ENCODE data around the gene PLEKHN1.
"Not testable (repeated sequence)": the region's sequence is repeated elsewhere in the genome, so short reads cannot be mapped to it uniquely, and the experiment has no call there.

The PLEKHN1 gene

GRCh38 chr1:945688-946556, 20.4 kb upstream of the PLEKHN1 start:
- H3K4me3 ChIP-seq (ENCODE audit: low read length): no peak overlapping the region
- peaks cover 4% of the 10 kb centered on the region; the same call in 1 of the 2 replicates for H4K20me1 ChIP-seq (ENCODE audit: insufficient read depth, low read length)
- H3K36me3 ChIP-seq (replicated peaks; ENCODE audit: insufficient read depth, low read length): peaks cover 3% of the 10 kb centered on the region; the same call in 1 of the 2 replicates
- no peak overlapping the region for H3K27ac ChIP-seq (ENCODE audit: low read length)
- no peaks in the 10 kb centered on the region for H3K9me2 ChIP-seq (replicated peaks; ENCODE audit: insufficient read depth, low read length)
- H3K79me2 ChIP-seq (ENCODE audit: low read length): no peaks in the 10 kb centered on the region
- no peak overlapping the region for H2AFZ ChIP-seq (ENCODE audit: low read length)
- H3K9ac ChIP-seq (ENCODE audit: low read length): no peak overlapping the region
- TF ChIP-seq EZH2phosphoT487 (IDR thresholded peaks at IDR 0.05; ENCODE audit: low read length) (no peak), EZH2 (optimal IDR thresholded peaks at IDR 0.05; ENCODE audit: low read depth, low read length) (no peak), CTCF (IDR thresholded peaks at IDR 0.05; ENCODE audit: low read length) (no peak)
- peaks cover 28% of the 10 kb centered on the region for H3K4me1 ChIP-seq (ENCODE audit: low read length)
- no peaks in the 10 kb centered on the region for H3K9me3 ChIP-seq (replicated peaks; ENCODE audit: insufficient read depth, low read length)
- peak overlapping the region; percentile 89; the same call in 1 of the 2 replicates for H3K4me2 ChIP-seq (ENCODE audit: low read depth, low read length)
- peaks cover 16% of the 10 kb centered on the region for H3F3A ChIP-seq (ENCODE audit: insufficient read depth, low read length)
- peaks cover 25% of the 10 kb centered on the region for H3K27me3 ChIP-seq (replicated peaks; ENCODE audit: insufficient read depth, low read length)
- DNase-seq: no peak

DNA sequence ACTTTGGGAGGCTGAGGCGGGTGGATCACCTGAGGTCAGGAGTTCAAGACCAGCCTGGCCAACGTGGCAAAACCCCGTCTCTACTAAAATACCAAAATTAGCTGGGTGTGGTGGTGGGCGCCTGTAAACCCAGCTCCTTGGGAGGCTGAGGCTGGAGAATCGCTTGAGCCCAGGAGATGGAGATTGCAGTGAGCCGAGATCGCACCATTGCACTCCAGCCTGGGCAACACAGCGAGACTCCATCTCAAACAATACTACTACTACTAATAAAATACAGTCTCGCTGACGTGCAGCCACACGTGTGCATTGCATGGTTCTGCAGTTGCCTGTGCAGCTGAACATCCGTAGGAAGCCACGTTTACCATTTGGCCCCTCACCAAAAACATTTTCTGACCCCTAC, 19.5 kb upstream of the PLEKHN1 start:
- H3K4me1 ChIP-seq (ENCODE audit: low read length): peaks cover 23% of the 10 kb centered on the region
- H3K9me3 ChIP-seq (replicated peaks; ENCODE audit: insufficient read depth, low read length); H3K36me3 ChIP-seq (replicated peaks; ENCODE audit: insufficient read depth, low read length); H3K4me3 ChIP-seq (ENCODE audit: low read length); H3K9me2 ChIP-seq (replicated peaks; ENCODE audit: insufficient read depth, low read length); H2AFZ ChIP-seq (ENCODE audit: low read length); H3K27ac ChIP-seq (ENCODE audit: low read length); H3K4me2 ChIP-seq (ENCODE audit: low read depth, low read length); H3K9ac ChIP-seq (ENCODE audit: low read length); H3K79me2 ChIP-seq (ENCODE audit: low read length); H4K20me1 ChIP-seq (ENCODE audit: insufficient read depth, low read length); DNase-seq: not testable (repeated sequence)
- H3K27me3 ChIP-seq (replicated peaks; ENCODE audit: insufficient read depth, low read length): peaks cover 16% of the 10 kb centered on the region
- peaks cover 16% of the 10 kb centered on the region for H3F3A ChIP-seq (ENCODE audit: insufficient read depth, low read length)

- Histone ChIP-seq H3F3A (ENCODE audit: insufficient read depth, low read length) (peaks cover 16% of the 10 kb centered on the region), H3K9me2 (replicated peaks; ENCODE audit: insufficient read depth, low read length) (no peaks in the 10 kb centered on the region), H4K20me1 (ENCODE audit: insufficient read depth, low read length) (no peaks in the 10 kb centered on the region), H3K9ac (ENCODE audit: low read length) (no peak overlapping the region), H3K79me2 (ENCODE audit: low read length) (no peaks in the 10 kb centered on the region), H3K27me3 (replicated peaks; ENCODE audit: insufficient read depth, low read length) (peaks cover 4% of the 10 kb centered on the region), H3K4me3 (ENCODE audit: low read length) (no peak overlapping the region), H3K36me3 (replicated peaks; ENCODE audit: insufficient read depth, low read length) (peaks cover 3% of the 10 kb centered on the region; the same call in 1 of the 2 replicates), H3K4me1 (ENCODE audit: low read length) (peaks cover 23% of the 10 kb centered on the region), H3K27ac (ENCODE audit: low read length) (no peak overlapping the region), H3K9me3 (replicated peaks; ENCODE audit: insufficient read depth, low read length) (no peaks in the 10 kb centered on the region), H2AFZ (ENCODE audit: low read length) (no peak overlapping the region), H3K4me2 (ENCODE audit: low read depth, low read length) (no peak overlapping the region)
- no peak for DNase-seq
- TF ChIP-seq EZH2 (optimal IDR thresholded peaks at IDR 0.05; ENCODE audit: low read depth, low read length): no peak
- no peak for TF ChIP-seq CTCF (IDR thresholded peaks at IDR 0.05; ENCODE audit: low read length)
- no peak for TF ChIP-seq EZH2phosphoT487 (IDR thresholded peaks at IDR 0.05; ENCODE audit: low read length)
These were observed 18.3 kb upstream of the PLEKHN1 start for GRCh38 chr1:947958-948357.

DNA sequence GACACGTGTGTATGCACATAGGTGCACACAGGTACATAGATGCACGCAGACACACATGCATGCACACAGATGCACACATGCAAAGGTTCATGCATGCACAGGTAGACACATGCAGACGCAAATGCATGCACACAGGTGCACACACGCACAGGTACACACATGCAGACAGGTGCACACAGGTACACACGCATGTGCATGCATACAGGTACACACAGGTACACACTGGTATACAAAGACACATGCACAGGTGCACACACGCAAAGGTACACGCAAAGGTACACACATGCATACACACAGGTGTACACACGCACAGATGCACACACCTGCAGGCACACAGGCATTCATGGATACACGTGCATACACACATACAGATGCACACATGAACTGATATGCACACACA, 16.0 kb upstream of the PLEKHN1 start:
- no peak for TF ChIP-seq EZH2phosphoT487 (IDR thresholded peaks at IDR 0.05; ENCODE audit: low read length)
- Histone ChIP-seq H3K27ac (ENCODE audit: low read length) (no peak overlapping the region), H3K4me3 (ENCODE audit: low read length) (no peak overlapping the region), H3K9me2 (replicated peaks; ENCODE audit: insufficient read depth, low read length) (no peaks in the 10 kb centered on the region), H3K79me2 (ENCODE audit: low read length) (peaks cover 6% of the 10 kb centered on the region), H3K4me1 (ENCODE audit: low read length) (peaks cover 6% of the 10 kb centered on the region), H3F3A (ENCODE audit: insufficient read depth, low read length) (no peaks in the 10 kb centered on the region), H3K4me2 (ENCODE audit: low read depth, low read length) (no peak overlapping the region), H2AFZ (ENCODE audit: low read length) (no peak overlapping the region), H3K9ac (ENCODE audit: low read length) (no peak overlapping the region), H4K20me1 (ENCODE audit: insufficient read depth, low read length) (no peaks in the 10 kb centered on the region), H3K36me3 (replicated peaks; ENCODE audit: insufficient read depth, low read length) (peaks cover 7% of the 10 kb centered on the region), H3K9me3 (replicated peaks; ENCODE audit: insufficient read depth, low read length) (no peaks in the 10 kb centered on the region), H3K27me3 (replicated peaks; ENCODE audit: insufficient read depth, low read length) (no peaks in the 10 kb centered on the region)
- DNase-seq: no peak
